Skeletal muscle tissue (tissue), 4 donors: ENCODE measurements around the gene B4GALT2. TPM values are rescaled to one million over a fixed set of nuclear protein-coding genes. Genes with fewer than 3 reads are reported as not detected.

Experiments used
- H3K27ac ChIP-seq: one replicate; pipeline ENCODE4 v1.7.0; 2013; ENCODE audit warnings: mild to moderate bottlenecking, low read depth, low read length, inconsistent platforms
- H3K27me3 ChIP-seq, 3 donors: one replicate each; pipeline ENCODE4 v1.7.0; 2013; ENCODE audit warnings: low read length in 3 of 3; ENCODE audit not compliant: control insufficient read depth in 3 of 3, insufficient read depth in 3 of 3
- H3K36me3 ChIP-seq, 3 donors: one replicate each; pipeline ENCODE4 v1.7.0; 2013; ENCODE audit warnings: low read length in 3 of 3; ENCODE audit not compliant: control insufficient read depth in 3 of 3, insufficient read depth in 3 of 3
- H3K4me1 ChIP-seq, 3 donors: one replicate each; pipeline ENCODE4 v1.7.0; 2013; ENCODE audit warnings: low read length in 3 of 3, mild to moderate bottlenecking in 3 of 3; ENCODE audit not compliant: control insufficient read depth in 3 of 3, insufficient read depth in 3 of 3
- H3K4me3 ChIP-seq, 3 donors: one replicate each; pipeline ENCODE4 v1.7.0; 2013; ENCODE audit warnings: low read length in 3 of 3
- H3K9ac ChIP-seq, 3 donors: one replicate each; pipeline ENCODE4 v1.7.0; 2013; ENCODE audit warnings: low read length in 3 of 3, mild to moderate bottlenecking in 3 of 3, moderate library complexity in 2 of 3, low read depth in 1 of 3
- H3K9me3 ChIP-seq, 3 donors: one replicate each; pipeline ENCODE4 v1.7.0; 2013; ENCODE audit warnings: low read length in 3 of 3; ENCODE audit not compliant: control insufficient read depth in 3 of 3
- total RNA-seq: library from RNA; depleted of rRNA; stranded (reverse); fragments of >200 nt; gene quantifications from one replicate; pipeline ENCODE4 v1.2.3, GENCODE V29; 2014
- donor health status: Osteomylitis.

The B4GALT2 gene
- total RNA-seq, 1 donor from 2014 or later: 29.7 TPM

- peaks cover 28 to 37% (median 36%) of the 10 kb centered on the region in 3 donors for H3K4me1 ChIP-seq
- H3K27me3 ChIP-seq: no peaks in the 10 kb centered on the region
- no peak overlapping the region for H3K4me3 ChIP-seq
- H3K9me3 ChIP-seq: no peaks in the 10 kb centered on the region
- peaks cover 47 to 60% (median 51%) of the 10 kb centered on the region in 3 donors for H3K36me3 ChIP-seq
- no peak overlapping the region for H3K27ac ChIP-seq
- H3K9ac ChIP-seq: no peak overlapping the region
These were observed 10.6 kb upstream of the B4GALT2 start for GRCh38 chr1:43968348-43968948.

GRCh38 chr1:43969416-43969745, 9.6 kb upstream of the B4GALT2 start:
- no peak overlapping the region for H3K27ac ChIP-seq
- H3K36me3 ChIP-seq: peaks cover 39 to 52% (median 44%) of the 10 kb centered on the region in 3 donors

GRCh38 chr1:43969746-43970466, 9.1 kb upstream of the B4GALT2 start, which contains the start of gene DPH2:
Gene DPH2 (plus strand): TSS chr1:43970010. CDS start chr1:43970176, 166 bp downstream.
- Histone ChIP-seq H3K27me3 (no peaks in the 10 kb centered on the region), H3K36me3 (peaks cover 33 to 47% (median 38%) of the 10 kb centered on the region in 3 donors), H3K4me3 (peak within 1 kb of the TSS; percentile 95 to 98 (median 97)), H3K9me3 (no peaks in the 10 kb centered on the region), H3K4me1 (peaks cover 38 to 48% (median 48%) of the 10 kb centered on the region in 3 donors), H3K9ac (peak within 1 kb of the TSS; percentile 81 to 91 (median 86)), H3K27ac (peak within 1 kb of the TSS; percentile 54)

More at GRCh38 chr1:43969416-43969745, 9.6 kb upstream of the B4GALT2 start:
- H3K9ac ChIP-seq: no peak overlapping the region
- no peaks in the 10 kb centered on the region for H3K27me3 ChIP-seq
- peaks cover 37 to 46% (median 46%) of the 10 kb centered on the region in 3 donors for H3K4me1 ChIP-seq
- H3K4me3 ChIP-seq: peak overlapping the region; percentile 52 to 64 (median 56)
- no peaks in the 10 kb centered on the region for H3K9me3 ChIP-seq

- peak overlapping the region; percentile 81 to 91 (median 86) for H3K9ac ChIP-seq
- peak overlapping the region; percentile 95 to 98 (median 97) for H3K4me3 ChIP-seq
- H3K27me3 ChIP-seq: no peaks in the 10 kb centered on the region
- H3K4me1 ChIP-seq: peaks cover 42 to 51% (median 50%) of the 10 kb centered on the region in 3 donors
- H3K36me3 ChIP-seq: peaks cover 29 to 45% (median 34%) of the 10 kb centered on the region in 3 donors
- H3K27ac ChIP-seq: peak overlapping the region; percentile 54
- no peaks in the 10 kb centered on the region for H3K9me3 ChIP-seq
These were observed 8.5 kb upstream of the B4GALT2 start for GRCh38 chr1:43970502-43970901.

- Histone ChIP-seq H3K9me3 (no peaks in the 10 kb centered on the region), H3K4me1 (peaks cover 46 to 55% (median 54%) of the 10 kb centered on the region in 3 donors), H3K27ac (peak overlapping the region; percentile 54), H3K9ac (peak overlapping the region; percentile 25 to 91 (median 81)), H3K36me3 (peaks cover 26 to 42% (median 30%) of the 10 kb centered on the region in 3 donors), H3K4me3 (peak overlapping the region; percentile 95 to 98 (median 97)), H3K27me3 (no peaks in the 10 kb centered on the region)
These were observed 8.1 kb upstream of the B4GALT2 start for GRCh38 chr1:43970911-43971310.

- H3K9ac ChIP-seq: peak overlapping the region in 1 of 3 donors; percentile 54
- H3K4me3 ChIP-seq: peak overlapping the region in 1 of 3 donors; percentile 98
- peak overlapping the region; percentile 54 for H3K27ac ChIP-seq
- H3K27me3 ChIP-seq: no peaks in the 10 kb centered on the region
- peaks cover 51 to 61% (median 60%) of the 10 kb centered on the region in 3 donors for H3K4me1 ChIP-seq
- no peaks in the 10 kb centered on the region for H3K9me3 ChIP-seq
- peaks cover 24 to 39% (median 27%) of the 10 kb centered on the region in 3 donors for H3K36me3 ChIP-seq
These were observed 7.6 kb upstream of the B4GALT2 start for GRCh38 chr1:43971336-43971980.

- no peaks in the 10 kb centered on the region for H3K9me3 ChIP-seq
- H3K27me3 ChIP-seq: no peaks in the 10 kb centered on the region
- H3K4me3 ChIP-seq: peak overlapping the region; percentile 86 to 94 (median 90)
- H3K4me1 ChIP-seq: peaks cover 69 to 84% (median 80%) of the 10 kb centered on the region in 3 donors
- H3K36me3 ChIP-seq: peaks cover 25 to 45% (median 32%) of the 10 kb centered on the region in 3 donors
- H3K9ac ChIP-seq: peak overlapping the region; percentile 80 to 95 (median 94)
- peak overlapping the region; percentile 96 for H3K27ac ChIP-seq
These were observed 5.0 kb upstream of the B4GALT2 start for GRCh38 chr1:43973981-43974442.

- Histone ChIP-seq H3K9ac (peak within 1 kb of the TSS; percentile 90 to 95 (median 94)), H3K27ac (peak within 1 kb of the TSS; percentile 96), H3K36me3 (peaks cover 25 to 45% (median 32%) of the 10 kb centered on the region in 3 donors), H3K4me1 (peaks cover 66 to 84% (median 79%) of the 10 kb centered on the region in 3 donors), H3K4me3 (peak within 1 kb of the TSS; percentile 88 to 94 (median 90)), H3K27me3 (no peaks in the 10 kb centered on the region), H3K9me3 (no peaks in the 10 kb centered on the region)
These were observed 4.4 kb upstream of the B4GALT2 start, which contains the start of gene ATP6V0B for GRCh38 chr1:43974443-43975248. Gene ATP6V0B (plus strand): TSS chr1:43974960. CDS start chr1:43975041, 81 bp downstream.
